ENCODE measurements around the gene ATRNL1.

ATRNL1 gene

GRCh38 chr10:115974816-115975430 is 881.8 kb downstream of the ATRNL1 start:
- no peak overlapping the region for H3K4me3 ChIP-seq (ENCODE audit: low read depth, low read length)

DNA sequence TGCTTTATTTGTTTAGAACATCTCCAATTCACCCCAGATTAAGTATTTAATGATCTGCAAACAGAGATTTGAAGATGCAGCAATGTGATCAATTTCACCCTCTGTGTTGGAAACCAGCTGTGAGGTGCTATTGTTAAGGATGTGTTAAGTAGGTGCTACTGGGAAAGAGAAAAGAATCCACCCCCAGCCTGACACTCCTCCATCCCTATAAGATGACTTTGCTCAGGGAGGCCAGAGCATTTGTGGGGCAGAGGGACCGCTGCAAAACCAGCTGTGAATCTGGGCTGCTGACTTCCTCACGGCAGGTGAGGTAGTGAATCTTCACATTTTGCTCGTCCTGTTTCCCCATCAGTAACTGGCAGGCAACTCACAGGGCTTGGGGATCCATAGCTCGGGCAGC is 882.3 kb downstream of the ATRNL1 start:
- H3K4me3 ChIP-seq (ENCODE audit: low read depth, low read length) = no peak overlapping the region

DNA sequence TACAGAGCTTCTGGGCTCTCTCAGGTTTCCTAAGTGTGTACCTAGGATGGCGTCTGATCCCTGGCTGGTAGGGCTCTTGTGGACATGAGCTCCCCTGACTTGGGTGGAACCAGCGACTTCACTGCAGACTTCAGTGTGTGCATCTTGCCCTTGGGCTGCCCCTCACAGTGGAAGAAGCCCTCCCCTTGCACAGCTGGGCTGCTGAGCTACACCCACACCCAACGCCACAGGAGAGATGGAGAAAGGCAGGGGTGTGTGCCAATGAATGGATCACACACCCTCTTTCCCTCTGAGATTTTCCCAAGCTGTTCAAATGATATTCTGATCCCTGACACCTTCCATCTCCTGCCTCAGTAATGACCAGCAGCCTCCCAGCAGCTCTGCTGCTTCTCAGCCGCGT is 883.2 kb downstream of the ATRNL1 start:
- no peak overlapping the region for H3K4me3 ChIP-seq (ENCODE audit: low read depth, low read length)

- no peak overlapping the region for H3K4me3 ChIP-seq (ENCODE audit: low read depth, low read length)
These were observed 884.7 kb downstream of the ATRNL1 start for GRCh38 chr10:115977855-115978254.

- H3K4me3 ChIP-seq (ENCODE audit: low read depth, low read length) = no peak overlapping the region
These were observed 886.4 kb downstream of the ATRNL1 start for GRCh38 chr10:115979576-115979975.

DNA sequence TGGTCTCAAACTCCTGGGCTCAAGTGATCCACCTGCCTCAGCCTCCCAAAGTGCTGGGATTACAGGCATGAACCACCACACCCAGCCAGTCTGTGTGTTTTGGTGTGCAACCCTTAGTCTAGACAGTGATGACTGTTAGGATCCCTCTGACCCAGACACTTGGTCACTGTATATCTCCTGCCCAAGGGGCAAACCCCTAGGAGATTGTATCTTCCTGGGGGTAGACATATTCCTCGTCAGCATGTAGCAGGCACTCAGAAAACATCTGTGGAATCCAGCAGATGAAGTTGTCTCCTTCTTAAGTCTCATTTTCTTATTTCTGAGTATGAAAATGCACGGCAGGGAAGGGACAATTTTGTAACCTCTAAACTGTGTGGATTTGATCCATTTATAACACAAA is 887.3 kb downstream of the ATRNL1 start:
- no peak overlapping the region for H3K4me3 ChIP-seq (ENCODE audit: low read depth, low read length)

GRCh38 chr10:115981081-115981480 is 887.9 kb downstream of the ATRNL1 start:
- H3K4me3 ChIP-seq (ENCODE audit: low read depth, low read length) = no peak overlapping the region

DNA sequence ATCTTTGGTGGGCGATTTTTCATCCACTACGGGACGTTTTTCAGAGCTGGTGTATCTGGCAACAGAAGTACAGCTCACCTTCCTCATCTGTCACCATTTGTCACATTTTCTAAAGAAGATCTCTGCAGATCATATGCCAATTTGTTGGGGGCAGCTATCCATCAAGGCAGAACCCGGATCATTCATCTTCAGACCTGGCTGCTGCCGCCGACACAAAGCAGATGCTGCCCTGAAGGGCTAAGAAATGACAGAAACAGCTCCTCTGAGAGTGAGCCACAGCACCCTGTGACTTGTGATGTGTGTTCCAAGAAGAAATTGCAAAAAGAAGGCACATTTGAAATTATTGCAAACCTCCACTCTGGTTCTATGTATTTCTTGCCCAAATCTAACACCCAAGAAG is 888.9 kb downstream of the ATRNL1 start:
- H3K4me3 ChIP-seq (ENCODE audit: low read depth, low read length) = no peak overlapping the region

GRCh38 chr10:115982526-115982925 is 889.4 kb downstream of the ATRNL1 start:
- H3K4me3 ChIP-seq (ENCODE audit: low read depth, low read length) = no peak overlapping the region

DNA sequence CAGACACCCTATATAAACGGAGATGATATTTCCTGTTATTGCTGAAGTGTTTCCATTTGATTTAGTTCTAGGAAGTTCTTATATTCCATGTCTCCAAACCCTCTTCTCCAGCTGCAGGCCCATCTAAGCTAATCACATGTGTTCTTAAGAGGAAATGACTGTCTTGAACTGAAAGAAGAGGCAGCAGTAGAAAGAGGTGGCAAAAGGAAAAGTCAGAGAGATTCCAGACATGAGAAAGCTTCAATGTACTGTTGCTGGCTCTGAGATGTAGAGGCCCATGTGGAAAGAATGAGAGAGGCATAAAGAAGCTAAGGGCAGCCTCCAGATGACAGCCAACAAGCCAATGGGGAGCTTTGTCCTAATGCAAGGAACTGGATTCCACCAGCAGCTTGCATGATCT is 892.6 kb downstream of the ATRNL1 start:
- no peak overlapping the region for H3K4me3 ChIP-seq (ENCODE audit: low read depth, low read length)

- no peak overlapping the region for H3K4me3 ChIP-seq (ENCODE audit: low read depth, low read length)
These were observed 895.2 kb downstream of the ATRNL1 start for GRCh38 chr10:115988380-115988779.

DNA sequence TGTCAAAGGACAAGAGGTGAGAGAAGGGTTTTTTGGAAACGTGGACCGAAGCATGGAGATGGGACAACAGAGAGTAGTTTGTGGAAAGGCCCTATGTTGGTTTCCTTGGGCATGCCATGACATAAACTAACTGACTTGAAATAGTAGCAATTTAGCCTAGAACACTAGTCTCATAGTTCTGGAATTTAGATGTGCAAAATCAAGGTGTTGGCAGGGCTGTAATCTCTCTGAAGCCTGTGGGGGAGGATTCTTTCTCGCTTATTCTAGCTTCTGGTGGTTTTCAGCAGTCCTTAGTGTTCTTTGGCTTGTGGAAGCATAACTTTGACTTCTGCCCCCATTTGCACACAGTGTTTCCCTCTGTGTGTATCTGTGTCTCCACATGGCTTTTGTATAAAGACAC is 896.5 kb downstream of the ATRNL1 start:
- H3K4me3 ChIP-seq (ENCODE audit: low read depth, low read length) = no peak overlapping the region

DNA sequence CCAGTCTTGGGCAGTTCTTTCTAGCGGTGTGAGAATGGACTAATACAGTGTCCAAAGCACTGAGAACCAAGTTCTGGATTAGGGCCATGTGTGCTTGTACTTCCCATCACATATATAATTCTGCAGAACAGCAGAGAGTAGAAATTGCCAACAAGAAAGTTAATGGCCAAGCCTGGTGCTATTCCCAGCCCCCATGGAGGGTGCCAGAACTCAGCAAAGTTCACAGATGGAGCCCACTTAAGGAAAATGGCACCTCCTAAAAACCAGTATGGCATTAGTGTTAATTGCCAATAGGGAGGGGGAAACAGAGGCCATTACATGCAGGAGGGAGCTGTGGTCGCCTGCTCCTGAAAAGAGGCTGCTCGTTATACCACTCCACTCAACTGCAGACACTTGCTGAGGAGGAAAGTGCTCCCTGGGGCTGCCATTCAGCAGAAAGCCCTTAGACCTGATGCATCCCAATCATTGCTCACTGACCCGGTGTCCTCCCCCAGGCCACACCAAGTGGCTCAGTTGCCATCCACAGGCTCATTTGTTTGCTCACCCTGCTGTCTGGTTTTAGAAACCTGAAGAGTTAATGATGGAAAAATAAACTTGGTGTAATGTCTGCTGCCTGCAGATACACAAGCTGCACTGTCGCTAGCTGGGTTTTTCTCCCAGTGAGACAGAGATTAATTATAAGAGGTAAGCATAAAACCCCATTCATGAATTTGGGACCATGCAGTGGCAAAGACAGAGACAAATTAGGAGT is 899.2 kb downstream of the ATRNL1 start:
- no peak overlapping the region for H3K4me3 ChIP-seq (ENCODE audit: low read depth, low read length)

- no peak overlapping the region for H3K4me3 ChIP-seq (ENCODE audit: low read depth, low read length)
These were observed 902.9 kb downstream of the ATRNL1 start for GRCh38 chr10:115996031-115996430.

GRCh38 chr10:115998301-115998700 is 905.1 kb downstream of the ATRNL1 start:
- H3K4me3 ChIP-seq (ENCODE audit: low read depth, low read length) = no peak overlapping the region

All from iPS-11a (cell line).